Bronchial epithelial cell (primary cell): ENCODE data around the gene SLC16A4. TPM values are rescaled to one million over a fixed set of nuclear protein-coding genes. Genes with fewer than 3 reads are reported as not detected.
"Not testable (repeated sequence)": the region's sequence is repeated elsewhere in the genome, so short reads cannot be mapped to it uniquely, and the experiment has no call there.

ENCODE experiments used
- DNase-seq: peaks from one replicate; pipeline ENCODE4 v3.0.0-alpha.2; 2010; ENCODE audit warnings: low read depth
- FAIRE-seq: peaks from 2 replicates; lab custom pipeline; 2011; peaks lifted over from hg19 to GRCh38; lab: Jason Lieb, UNC
- H3K27me3 ChIP-seq: 2 replicates; pipeline ENCODE4 v1.5.1; 2011; ENCODE audit warnings: low read length; ENCODE audit not compliant: control insufficient read depth, insufficient read depth
- H3K36me3 ChIP-seq: 2 replicates; pipeline ENCODE4 v1.5.1; 2011; ENCODE audit warnings: low read length; ENCODE audit not compliant: control insufficient read depth, insufficient read depth
- H3K4me3 ChIP-seq: 2 replicates; pipeline ENCODE4 v1.5.1; 2011; ENCODE audit warnings: mild to moderate bottlenecking, low read depth, low read length, control low read depth
- total RNA-seq: library from RNA; depleted of rRNA; stranded (reverse); fragments of >200 nt; gene quantifications from 2 replicates; pipeline ENCODE4 v1.2.1, GENCODE V29; 2014
- TF ChIP-seq, protein P1 (sequence below): IDR thresholded peaks from 2 replicates; pipeline ENCODE4 v1.5.1; 2011; ENCODE audit warnings: mild to moderate bottlenecking, moderate library complexity, low read length, control low read depth, inconsistent platforms; ENCODE audit not compliant: insufficient read depth, severe bottlenecking

The SLC16A4 gene
- 34.2 and 101 TPM in 2 replicates for total RNA-seq

DNA sequence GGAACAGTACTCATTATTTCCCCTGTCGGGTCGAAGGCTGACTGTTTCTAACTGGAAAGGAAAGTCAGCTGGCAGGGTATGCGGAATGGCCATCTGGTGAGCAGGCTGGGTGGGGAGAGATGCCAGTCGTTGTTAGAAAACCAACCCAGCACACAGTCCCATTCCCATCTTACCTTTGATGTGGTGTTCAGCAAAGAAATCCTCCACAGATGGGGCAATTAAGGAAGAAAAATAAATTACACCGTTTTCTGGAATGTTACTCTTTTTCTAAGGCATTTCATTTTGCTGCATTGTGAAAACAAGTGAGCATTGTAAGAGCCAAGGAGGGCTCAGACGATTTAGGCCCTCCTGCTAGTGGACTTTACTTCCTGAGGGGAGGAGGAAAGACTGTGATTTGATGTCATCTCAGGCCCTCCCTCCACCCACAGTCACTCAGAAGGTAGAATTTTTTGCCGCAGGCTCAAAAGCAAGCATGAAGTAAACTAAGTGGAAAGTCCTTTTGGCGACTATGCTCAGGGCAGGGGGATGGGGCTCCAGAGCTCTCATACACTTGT lies at the start of gene SLC16A4:
TSS of gene SLC16A4 (minus strand) at position 335 of the 554 bp plus-strand sequence. CDS start 1,703 bp downstream, outside the sequence.
- H3K36me3 ChIP-seq, result peaks cover 3% of the 10 kb centered on the region
- TF ChIP-seq, protein P1, sequence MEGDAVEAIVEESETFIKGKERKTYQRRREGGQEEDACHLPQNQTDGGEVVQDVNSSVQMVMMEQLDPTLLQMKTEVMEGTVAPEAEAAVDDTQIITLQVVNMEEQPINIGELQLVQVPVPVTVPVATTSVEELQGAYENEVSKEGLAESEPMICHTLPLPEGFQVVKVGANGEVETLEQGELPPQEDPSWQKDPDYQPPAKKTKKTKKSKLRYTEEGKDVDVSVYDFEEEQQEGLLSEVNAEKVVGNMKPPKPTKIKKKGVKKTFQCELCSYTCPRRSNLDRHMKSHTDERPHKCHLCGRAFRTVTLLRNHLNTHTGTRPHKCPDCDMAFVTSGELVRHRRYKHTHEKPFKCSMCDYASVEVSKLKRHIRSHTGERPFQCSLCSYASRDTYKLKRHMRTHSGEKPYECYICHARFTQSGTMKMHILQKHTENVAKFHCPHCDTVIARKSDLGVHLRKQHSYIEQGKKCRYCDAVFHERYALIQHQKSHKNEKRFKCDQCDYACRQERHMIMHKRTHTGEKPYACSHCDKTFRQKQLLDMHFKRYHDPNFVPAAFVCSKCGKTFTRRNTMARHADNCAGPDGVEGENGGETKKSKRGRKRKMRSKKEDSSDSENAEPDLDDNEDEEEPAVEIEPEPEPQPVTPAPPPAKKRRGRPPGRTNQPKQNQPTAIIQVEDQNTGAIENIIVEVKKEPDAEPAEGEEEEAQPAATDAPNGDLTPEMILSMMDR, result no peak
- DNase-seq (peak; percentile 75), FAIRE-seq (no peak)
- H3K4me3 ChIP-seq, result peak within 1 kb of the TSS; percentile 45
- H3K27me3 ChIP-seq, result no peaks in the 10 kb centered on the region

GRCh38 chr1:110439873-110440272 lies 49.0 kb upstream of the SLC16A4 start:
- not testable (repeated sequence) for DNase-seq, FAIRE-seq, H3K4me3 ChIP-seq, H3K36me3 ChIP-seq, H3K27me3 ChIP-seq

- no peak for FAIRE-seq
- DNase-seq, result no peak
- H3K36me3 ChIP-seq, result no peaks in the 10 kb centered on the region
- no peak overlapping the region for H3K4me3 ChIP-seq
- TF ChIP-seq, protein P1, result no peak
- no peaks in the 10 kb centered on the region for H3K27me3 ChIP-seq
Measured at GRCh38 chr1:110438893-110439292, 48.1 kb upstream of the SLC16A4 start.

GRCh38 chr1:110437645-110438299 lies 46.9 kb upstream of the SLC16A4 start:
- not testable (repeated sequence) for H3K4me3 ChIP-seq, DNase-seq, H3K36me3 ChIP-seq, H3K27me3 ChIP-seq, FAIRE-seq

GRCh38 chr1:110436635-110437034 lies 45.8 kb upstream of the SLC16A4 start:
- DNase-seq, result no peak
- no peak for FAIRE-seq
- TF ChIP-seq, protein P1, result no peak
- H3K27me3 ChIP-seq, result peaks cover 2% of the 10 kb centered on the region
- no peak overlapping the region for H3K4me3 ChIP-seq
- no peaks in the 10 kb centered on the region for H3K36me3 ChIP-seq

GRCh38 chr1:110434946-110435345 lies 44.1 kb upstream of the SLC16A4 start:
- no peak for DNase-seq
- H3K4me3 ChIP-seq, result no peak overlapping the region
- H3K36me3 ChIP-seq, result no peaks in the 10 kb centered on the region
- TF ChIP-seq, protein P1, result no peak
- no peak for FAIRE-seq
- H3K27me3 ChIP-seq, result peaks cover 9% of the 10 kb centered on the region
